Gastrocnemius medialis (tissue), 4 donors: ENCODE measurements around the gene CAMTA2. TPM values are rescaled to one million over a fixed set of nuclear protein-coding genes. Genes with fewer than 3 reads are reported as not detected.

Experiments
- ATAC-seq, 2 donors: fragments of 150-250 bp; one replicate each; pipeline ENCODE4 v1.9.1; 2016
- DNase-seq, 2 donors: peaks; one replicate each; pipeline ENCODE4 v3.0.0-alpha.2; 2019
- H3K27ac ChIP-seq, 4 donors: fragments of 200-600 bp; sonication (generic); 1 replicate in 1 of 4; 2 replicates in 3 of 4; pipeline ENCODE4 v1.5.1; 2016 to 2018; ENCODE audit warnings: mild to moderate bottlenecking in 2 of 4, moderate library complexity in 1 of 4
- H3K27me3 ChIP-seq, 3 donors: fragments of 200-600 bp; sonication (generic) in 2 of 3; 1 replicate in 1 of 3; 2 replicates in 2 of 3; pipeline versions ENCODE4 v1.5.1 to v1.6.0; 2016 to 2019; ENCODE audit warnings: mild to moderate bottlenecking in 1 of 3, moderate library complexity in 1 of 3
- H3K36me3 ChIP-seq, 2 donors: fragments of 200-600 bp; sonication (generic) in 1 of 2; one replicate each; pipeline ENCODE4 v1.5.1; 2017 to 2018
- H3K4me1 ChIP-seq, 2 donors: fragments of 200-600 bp; sonication (generic) in 1 of 2; one replicate each; pipeline ENCODE4 v1.5.1; 2016 to 2017; ENCODE audit warnings: mild to moderate bottlenecking in 2 of 2
- H3K4me3 ChIP-seq, 4 donors: fragments of 200-600 bp; sonication (generic) in 3 of 4; 1 replicate in 1 of 4; 2 replicates in 3 of 4; pipeline ENCODE4 v1.5.1; 2016 to 2019; ENCODE audit warnings: mild to moderate bottlenecking in 2 of 4
- H3K9me3 ChIP-seq, 3 donors: fragments of 200-600 bp; sonication (generic) in 2 of 3; 1 replicate in 1 of 3; 2 replicates in 2 of 3; pipeline ENCODE4 v1.5.1; 2016 to 2019
- CTCF ChIP-seq, 5 experiments: fragments of 450-650 bp in 3 of 5; fragments of 200-600 bp in 2 of 5; sonication (generic) in 2 of 5; IDR thresholded peaks in 4 of 5; conservative IDR thresholded peaks in 1 of 5; 1 replicate in 4 of 5; 2 replicates in 1 of 5; pipeline ENCODE4 v1.5.1; 2016 to 2019; ENCODE audit warnings: antibody characterized with exemption in 5 of 5, mild to moderate bottlenecking in 3 of 5, moderate library complexity in 3 of 5
- POLR2A ChIP-seq, 2 donors: fragments of 450-650 bp; IDR thresholded peaks; one replicate each; pipeline ENCODE4 v1.6.1; 2017; ENCODE audit warnings: antibody characterized with exemption in 2 of 2, mild to moderate bottlenecking in 2 of 2, moderate library complexity in 2 of 2
- in situ Hi-C, 4 donors: fragments of 200-750 bp; cut with MboI; loops; one replicate each; pipeline versions ENCODE4 v1.15.0 to v1.8.0; 2017; ENCODE audit warnings: low sequenced_read_pairs in 4 of 4
- intact Hi-C: fragments of 100-400 bp; cut with DNase I; formaldehyde crosslinking; loops from one replicate; pipeline ENCODE4 v1.15.1; 2023; ENCODE audit warnings: low total_unique reads
- total RNA-seq, 4 donors: library from RNA; depleted of rRNA; stranded (reverse); fragments of >200 nt; gene quantifications; one replicate each; pipeline versions ENCODE4 v1.1.0 to v1.2.3, GENCODE V29; 2016

Gene CAMTA2
- total RNA-seq, 4 donors from 2014 or later = 19.1 to 46.4 (median 36.4) TPM

- in situ Hi-C loops = no loop called here
- peak within 1 kb of the TSS; percentile 96 to 100 (median 98) for H3K27ac ChIP-seq
- H3K9me3 ChIP-seq = no peaks in the 10 kb centered on the region
- TF ChIP-seq POLR2A (IDR thresholded peaks at IDR 0.05) = peak in 1 of 2 donors; percentile 58
- TF ChIP-seq CTCF (IDR thresholded peaks at IDR 0.05 in 4 of 5, conservative IDR thresholded peaks at IDR 0.05 in 1 of 5) = no peak
- ATAC-seq (peak in 1 of 2 donors; percentile 18), DNase-seq (peak in 1 of 2 donors; percentile 81)
- peaks cover 55 to 65% of the 10 kb centered on the region in 2 donors for H3K4me1 ChIP-seq
- intact Hi-C loops = loop anchor here (5.0 kb wide), 1 partner anchor 1033 kb away; the partner anchor contains the start of gene P2RX1
- H3K36me3 ChIP-seq = peaks cover 0 to 17% of the 10 kb centered on the region in 2 donors
- peak within 1 kb of the TSS; percentile 85 to 99 (median 96) for H3K4me3 ChIP-seq
- H3K27me3 ChIP-seq = no peaks in the 10 kb centered on the region
Observed at GRCh38 chr17:4950746-4951204, 36.7 kb downstream of the CAMTA2 start, which contains the start of gene ENO3. Gene ENO3 (plus strand): TSS chr17:4951119. CDS start chr17:4951830, 711 bp downstream.

DNA sequence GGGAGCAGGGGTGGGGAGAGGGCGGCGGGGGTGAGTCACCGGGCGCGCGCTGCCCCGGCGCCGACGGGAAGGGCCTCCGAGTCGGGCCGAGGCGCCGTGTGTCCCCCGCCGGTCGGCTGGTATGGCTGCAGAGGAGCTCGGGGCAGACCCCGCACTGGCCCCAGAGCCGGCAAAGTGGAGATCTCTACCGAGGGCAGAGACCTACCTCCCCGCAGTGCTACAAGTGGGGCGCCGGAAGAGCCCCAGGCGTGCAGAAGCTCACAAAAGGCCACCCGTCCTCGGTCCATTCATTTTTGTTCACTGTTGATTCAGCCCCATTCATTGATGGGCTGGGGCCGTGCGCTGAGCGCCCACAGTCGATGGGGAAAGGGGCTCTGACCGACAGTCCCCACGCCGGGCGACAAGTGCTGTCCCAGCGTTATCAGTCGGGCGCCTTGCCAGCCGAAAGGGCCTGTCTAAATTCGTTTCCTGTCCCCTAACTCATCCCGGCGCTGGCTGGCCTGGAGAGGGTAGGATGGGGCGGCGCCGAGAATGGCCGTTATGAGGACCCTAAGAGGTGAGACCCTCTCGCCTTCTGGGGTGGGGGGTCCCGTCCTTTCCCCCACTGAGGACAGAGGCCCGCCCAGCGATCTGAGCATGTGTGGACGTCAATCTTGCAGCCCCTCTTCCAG lies 37.3 kb downstream of the CAMTA2 start:
- peak in 1 of 2 donors; percentile 12 for ATAC-seq
- peak overlapping the region; percentile 96 to 100 (median 98) for H3K27ac ChIP-seq
- no peaks in the 10 kb centered on the region for H3K9me3 ChIP-seq
- H3K4me1 ChIP-seq = peaks cover 61 to 65% of the 10 kb centered on the region in 2 donors
- in situ Hi-C loops (no loop called here), intact Hi-C loops (loop anchor here (5.0 kb wide), 1 partner anchor 1033 kb away; the partner anchor contains the start of gene P2RX1)
- H3K4me3 ChIP-seq = peak overlapping the region; percentile 85 to 99 (median 96)
- DNase-seq = peak in 1 of 2 donors; percentile 71
- peaks cover 0 to 17% of the 10 kb centered on the region in 2 donors for H3K36me3 ChIP-seq
- no peak for TF ChIP-seq CTCF (IDR thresholded peaks at IDR 0.05 in 4 of 5, conservative IDR thresholded peaks at IDR 0.05 in 1 of 5)
- TF ChIP-seq POLR2A (IDR thresholded peaks at IDR 0.05) = peak; percentile 69 to 72
- no peaks in the 10 kb centered on the region for H3K27me3 ChIP-seq

- peak; percentile 11 to 12 for ATAC-seq
- TF ChIP-seq CTCF (IDR thresholded peaks at IDR 0.05 in 4 of 5, conservative IDR thresholded peaks at IDR 0.05 in 1 of 5) (no peak), POLR2A (IDR thresholded peaks at IDR 0.05) (peak; percentile 36 to 45)
- in situ Hi-C loops (no loop called here), intact Hi-C loops (loop anchor here (1.0 to 5.0 kb wide), 2 partner anchors 18 to 1032 kb away; partner anchors contain the start of genes P2RX1 and SPAG7)
- Histone ChIP-seq H3K27ac (peak overlapping the region; percentile 96 to 100 (median 98)), H3K9me3 (no peaks in the 10 kb centered on the region), H3K27me3 (no peaks in the 10 kb centered on the region), H3K4me1 (peaks cover 62 to 67% of the 10 kb centered on the region in 2 donors), H3K4me3 (peak overlapping the region; percentile 85 to 99 (median 96)), H3K36me3 (peaks cover 0 to 22% of the 10 kb centered on the region in 2 donors)
- DNase-seq = peak; percentile 79 to 89
Observed at GRCh38 chr17:4949321-4950074, 38.0 kb downstream of the CAMTA2 start.

DNA sequence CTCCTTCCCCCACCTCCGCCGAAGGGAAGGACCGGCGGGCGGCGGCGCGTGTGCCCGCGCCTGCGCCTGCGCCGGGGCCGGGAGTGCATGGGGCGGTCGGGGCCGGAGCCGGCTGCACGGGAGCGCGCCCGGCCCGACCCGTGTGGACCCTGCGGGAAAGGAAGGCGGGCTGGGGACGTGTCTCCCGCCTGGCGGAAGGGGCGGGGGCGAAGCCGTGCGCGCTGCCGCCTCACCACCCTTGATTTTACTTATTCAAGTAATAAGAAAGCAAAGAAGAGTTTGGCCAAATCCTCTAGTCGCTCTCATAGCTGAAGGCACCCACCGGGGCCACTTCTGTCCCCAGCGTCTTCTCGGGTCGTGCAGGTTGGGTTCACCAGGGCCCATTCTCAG lies 38.5 kb downstream of the CAMTA2 start:
- DNase-seq (peak; percentile 71 to 86), ATAC-seq (peak; percentile 47 to 53)
- no peaks in the 10 kb centered on the region for H3K27me3 ChIP-seq
- no peaks in the 10 kb centered on the region for H3K9me3 ChIP-seq
- H3K27ac ChIP-seq = peak overlapping the region; percentile 96 to 100 (median 98)
- H3K36me3 ChIP-seq = peaks cover 0 to 22% of the 10 kb centered on the region in 2 donors
- intact Hi-C loops = loop anchor here (1.0 kb wide), 2 partner anchors 18 to 51 kb away; partner anchors contain the start of gene SPAG7
- peak overlapping the region; percentile 85 to 99 (median 96) for H3K4me3 ChIP-seq
- peaks cover 58 to 64% of the 10 kb centered on the region in 2 donors for H3K4me1 ChIP-seq
- TF ChIP-seq POLR2A (IDR thresholded peaks at IDR 0.05) (peak; percentile 15 to 78), CTCF (IDR thresholded peaks at IDR 0.05 in 4 of 5, conservative IDR thresholded peaks at IDR 0.05 in 1 of 5) (no peak)
- in situ Hi-C loops = no loop called here
